Hepatocyte (in vitro differentiated cells): ENCODE measurements around the gene RACGAP1.

Source experiments
- EZH2 ChIP-seq: fragments of 200-600 bp; sonication (generic); IDR thresholded peaks from 2 replicates; pipeline ENCODE4 v1.6.1; 2016; ENCODE audit warnings: antibody characterized with exemption, mild to moderate bottlenecking, borderline replicate concordance
- EZH2phosphoT487 ChIP-seq: fragments of 200-600 bp; sonication (generic); IDR thresholded peaks from one replicate; pipeline ENCODE4 v1.6.1; 2018; ENCODE audit warnings: antibody characterized with exemption, mild to moderate bottlenecking, low read depth, moderate library complexity; ENCODE audit not compliant: unreplicated experiment, severe bottlenecking
- TF ChIP-seq, protein P1 (sequence below): fragments of 200-600 bp; sonication (generic); IDR thresholded peaks from 2 replicates; pipeline ENCODE4 v1.5.1; 2016; ENCODE audit warnings: antibody characterized with exemption, mild to moderate bottlenecking; ENCODE audit not compliant: poor library complexity

DNA sequence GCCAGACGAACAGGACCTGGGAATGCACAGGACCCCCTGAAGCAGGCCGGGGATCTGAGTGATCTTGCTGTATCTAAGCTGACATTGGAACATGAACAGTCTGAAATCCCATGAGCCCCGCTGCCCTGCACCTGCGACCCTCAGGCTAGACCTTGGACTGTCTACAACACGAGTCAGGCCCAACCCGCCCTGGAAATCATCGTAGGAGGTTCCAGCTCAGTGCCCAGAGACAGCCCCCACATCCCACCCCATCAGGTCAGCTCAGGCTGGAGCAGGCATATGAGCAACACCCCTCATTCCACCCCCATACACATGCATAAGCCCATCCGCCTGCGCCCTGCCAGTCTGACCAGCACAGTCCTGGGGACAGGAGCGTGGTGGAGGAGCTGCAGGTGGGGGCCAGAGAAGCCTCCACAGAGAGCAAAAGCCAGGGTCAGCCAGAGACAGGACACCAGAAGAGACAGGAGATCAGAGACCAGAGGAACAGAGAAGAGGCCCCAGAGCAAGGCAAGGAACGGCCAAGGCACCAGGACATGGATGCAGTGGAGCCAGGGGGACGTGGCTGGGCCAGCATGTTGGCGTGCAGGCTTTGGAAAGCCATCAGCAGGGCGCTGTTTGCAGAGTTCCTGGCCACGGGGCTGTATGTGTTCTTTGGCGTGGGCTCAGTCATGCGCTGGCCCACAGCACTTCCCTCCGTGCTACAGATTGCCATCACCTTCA, 52.5 kb downstream of the RACGAP1 start, which contains the start of gene AQP6:
- TF ChIP-seq EZH2phosphoT487, result no peak
- TF ChIP-seq, protein P1, sequence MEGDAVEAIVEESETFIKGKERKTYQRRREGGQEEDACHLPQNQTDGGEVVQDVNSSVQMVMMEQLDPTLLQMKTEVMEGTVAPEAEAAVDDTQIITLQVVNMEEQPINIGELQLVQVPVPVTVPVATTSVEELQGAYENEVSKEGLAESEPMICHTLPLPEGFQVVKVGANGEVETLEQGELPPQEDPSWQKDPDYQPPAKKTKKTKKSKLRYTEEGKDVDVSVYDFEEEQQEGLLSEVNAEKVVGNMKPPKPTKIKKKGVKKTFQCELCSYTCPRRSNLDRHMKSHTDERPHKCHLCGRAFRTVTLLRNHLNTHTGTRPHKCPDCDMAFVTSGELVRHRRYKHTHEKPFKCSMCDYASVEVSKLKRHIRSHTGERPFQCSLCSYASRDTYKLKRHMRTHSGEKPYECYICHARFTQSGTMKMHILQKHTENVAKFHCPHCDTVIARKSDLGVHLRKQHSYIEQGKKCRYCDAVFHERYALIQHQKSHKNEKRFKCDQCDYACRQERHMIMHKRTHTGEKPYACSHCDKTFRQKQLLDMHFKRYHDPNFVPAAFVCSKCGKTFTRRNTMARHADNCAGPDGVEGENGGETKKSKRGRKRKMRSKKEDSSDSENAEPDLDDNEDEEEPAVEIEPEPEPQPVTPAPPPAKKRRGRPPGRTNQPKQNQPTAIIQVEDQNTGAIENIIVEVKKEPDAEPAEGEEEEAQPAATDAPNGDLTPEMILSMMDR, result no peak
- no peak for TF ChIP-seq EZH2
